K562 (cell line): ENCODE results near the gene ZEB2. TPM values are rescaled to one million over a fixed set of nuclear protein-coding genes. Genes with fewer than 3 reads are reported as not detected.

Source experiments
- CHD2 ChIP-seq: IDR thresholded peaks from 2 replicates; pipeline ENCODE4 v1.6.1; 2011; ENCODE audit warnings: low read depth, low read length
- FOXK1 ChIP-seq: sonication (generic); formaldehyde crosslinking; IDR thresholded peaks from 2 replicates; pipeline ENCODE4 v1.8.0; 2022; ENCODE audit warnings: missing genetic modification reagents, mild to moderate bottlenecking, borderline replicate concordance
- HDAC2 ChIP-seq: fragments of 450-650 bp; IDR thresholded peaks from 2 replicates; pipeline ENCODE4 v1.6.1; 2016; ENCODE audit warnings: mild to moderate bottlenecking
- JUND ChIP-seq, 2 experiments: IDR thresholded peaks; 2 replicates in 1 of 2; 3 replicates in 1 of 2; pipeline ENCODE4 v1.6.1; 2011; ENCODE audit warnings: borderline replicate concordance in 2 of 2, low read depth in 2 of 2, low read length in 2 of 2, improper control_type of control experiment in 1 of 2, missing biosample characterization in 1 of 2, missing genetic modification characterization in 1 of 2, missing genetic modification reagents in 1 of 2
- POLR2B ChIP-seq: fragments of 450-650 bp; IDR thresholded peaks from 2 replicates; pipeline ENCODE4 v1.6.1; 2018; ENCODE audit warnings: low read depth; ENCODE audit not compliant: partially characterized antibody
- PRDM10 ChIP-seq: fragments of 450-650 bp; IDR thresholded peaks from 2 replicates; pipeline ENCODE4 v1.6.1; 2018; ENCODE audit not compliant: partially characterized antibody
- RHOXF2B ChIP-seq: fragments of 250-450 bp; sonication (Bioruptor Pico); conservative IDR thresholded peaks from 2 replicates; pipeline ENCODE4 v1.5.1; 2021
- RNF2 ChIP-seq: sonication (generic); IDR thresholded peaks from 2 replicates; pipeline ENCODE4 v1.6.1; 2016
- UBTF ChIP-seq, 2 experiments: IDR thresholded peaks; 2 replicates each; pipeline ENCODE4 v1.6.1; 2012; ENCODE audit warnings: improper control_type of control experiment in 2 of 2, low read depth in 2 of 2, low read length in 2 of 2, borderline replicate concordance in 1 of 2
- ZNF518B ChIP-seq: fragments of 250-450 bp; sonication (Bioruptor Pico); IDR thresholded peaks from 2 replicates; pipeline ENCODE4 v1.5.0; 2021; ENCODE audit warnings: mild to moderate bottlenecking, moderate library complexity
- ZNF609 ChIP-seq: sonication (generic); formaldehyde crosslinking; IDR thresholded peaks from 2 replicates; pipeline ENCODE4 v1.8.1; 2023; ENCODE audit warnings: missing genetic modification reagents, mild to moderate bottlenecking, borderline replicate concordance
- polyA plus RNA-seq, 8 experiments: library from polyadenylated mRNA; depleted of rRNA in 4 of 8; stranded (reverse) in 5 of 8; unstranded in 3 of 8; fragments of >200 nt; fragmentation: Nextera tagmentation in 2 of 8; fragmentation: Illumina TruSeq in 1 of 8; extraction: Ambion mirVana in 2 of 8; extraction: Trizol in 1 of 8; gene quantifications; 2 replicates each; pipeline versions ENCODE4 v1.2.1 to v1.2.3, GENCODE V29; 2011 to 2014; ENCODE audit warnings: inconsistent platforms in 1 of 8, missing spikeins in 1 of 8
- total RNA-seq, 7 experiments: library from RNA; depleted of rRNA in 6 of 7; stranded (reverse); fragments of >200 nt in 6 of 7; fragmentation: Illumina TruSeq in 2 of 7; extraction: Trizol in 2 of 7; gene quantifications; 2 replicates each; pipeline versions ENCODE4 v1.2.1 to v1.2.3, GENCODE V29; 2011 to 2021; ENCODE audit warnings: low replicate concordance in 1 of 7

The ZEB2 gene
- total and polyA plus RNA-seq, 9 of the 15 experiments (the other 6 are each of a cell fraction or from before 2014, with no cell fraction given) = 15.1 to 113 (median 72.3) TPM

DNA sequence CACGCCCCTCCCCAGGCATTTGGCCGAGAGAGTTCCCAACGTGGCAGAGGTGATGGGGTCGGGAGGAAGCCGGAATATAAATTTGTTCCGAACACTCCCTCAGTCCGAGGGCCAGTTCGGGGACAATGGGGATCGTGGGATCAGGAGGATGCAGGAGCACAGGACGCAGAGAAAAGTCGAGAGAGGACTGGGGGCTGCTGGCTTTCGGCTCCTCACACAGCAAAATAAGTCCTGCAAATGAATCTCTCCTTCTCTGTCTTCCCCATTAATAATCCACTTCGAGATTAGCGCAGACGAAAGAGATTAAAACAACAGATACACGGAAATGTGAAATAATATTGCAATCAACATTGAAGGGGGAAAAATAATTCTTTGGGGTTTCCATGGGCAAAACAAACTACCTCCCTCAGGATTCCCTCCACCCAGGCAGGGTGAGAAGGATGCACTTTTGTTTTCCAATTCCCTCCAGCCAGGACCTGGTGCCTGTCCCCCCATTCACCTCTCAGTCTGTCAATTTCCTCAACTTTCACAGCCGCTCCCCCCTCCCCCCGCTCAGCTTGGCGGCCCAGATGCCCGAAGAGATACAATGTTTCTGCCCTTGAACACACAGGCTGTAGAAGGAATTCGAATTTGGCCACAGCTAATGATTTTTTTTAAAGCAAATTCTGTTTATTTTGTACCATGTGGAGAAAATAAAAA is 3.1 kb upstream of the ZEB2 start (continued):
- TF ChIP-seq UBTF (IDR thresholded peaks at IDR 0.05; ENCODE audit: borderline replicate concordance in 1 of 2, low read depth in 2 of 2, low read length in 2 of 2) (no peak), CHD2 (no peak), ZNF609 (no peak), HDAC2 (no peak), FOXK1 (CRISPR knock-in tag) (no peak), PRDM10 (peak; percentile 53), POLR2B (no peak), RNF2 (peak; percentile 33; the same call in 1 of the 2 replicates), ZNF518B (CRISPR knock-in tag) (no peak), JUND (IDR thresholded peaks at IDR 0.05; ENCODE audit: borderline replicate concordance, low read depth, low read length) (peak; percentile 5; the same call in 1 of the 2 replicates), JUND (tag; IDR thresholded peaks at IDR 0.05; ENCODE audit: borderline replicate concordance, low read depth, low read length) (no peak; the same call in 2 of the 3 replicates), RHOXF2B (CRISPR knock-in tag) (no peak)
